Thymus (tissue), 11 donors: Measurements from ENCODE around the gene OR2T27. TPM values are rescaled to one million over a fixed set of nuclear protein-coding genes. Genes with fewer than 3 reads are reported as not detected.
"Not testable (repeated sequence)": the region's sequence is repeated elsewhere in the genome, so short reads cannot be mapped to it uniquely, and the experiment has no call there.

ENCODE experiments used
- DNase-seq, 9 donors: peaks; one replicate each; pipeline ENCODE4 v3.0.0-alpha.2; 2013; ENCODE audit warnings: low spot score in 9 of 9, low read depth in 6 of 9, missing footprints in 1 of 9
- H3K27ac ChIP-seq, 2 donors: one replicate each; pipeline ENCODE4 v1.5.1; 2013; ENCODE audit warnings: control low read depth in 1 of 2, low read depth in 1 of 2, low read length in 1 of 2, mild to moderate bottlenecking in 1 of 2, moderate library complexity in 1 of 2
- H3K27me3 ChIP-seq, 2 donors: one replicate each; pipeline ENCODE4 v1.5.1; 2013; ENCODE audit warnings: low read length in 1 of 2; ENCODE audit not compliant: control insufficient read depth in 2 of 2, insufficient read depth in 1 of 2
- H3K36me3 ChIP-seq, 2 donors: one replicate each; pipeline ENCODE4 v1.5.1; 2013; ENCODE audit warnings: low read length in 1 of 2, mild to moderate bottlenecking in 1 of 2, moderate library complexity in 1 of 2; ENCODE audit not compliant: control insufficient read depth in 2 of 2, insufficient read depth in 2 of 2
- H3K4me1 ChIP-seq, 2 donors: one replicate each; pipeline ENCODE4 v1.5.1; 2013; ENCODE audit warnings: low read length in 2 of 2; ENCODE audit not compliant: control insufficient read depth in 2 of 2, insufficient read depth in 2 of 2
- H3K4me3 ChIP-seq, 2 donors: one replicate each; pipeline ENCODE4 v1.5.1; 2013; ENCODE audit warnings: low read length in 2 of 2, control low read depth in 1 of 2, mild to moderate bottlenecking in 1 of 2
- H3K9me3 ChIP-seq, 2 donors: one replicate each; pipeline ENCODE4 v1.5.1; 2013; ENCODE audit warnings: low read length in 1 of 2, mild to moderate bottlenecking in 1 of 2; ENCODE audit not compliant: control insufficient read depth in 2 of 2, insufficient read depth in 1 of 2
- WGBS: extraction: QIAGEN DNeasy Blood & Tissue Kit; methylation state at CpG from one replicate; pipeline ENCODE4 v1.1.7; 2013; 5-methylcytosine and 5-hydroxymethylcytosine counted together
- polyA plus RNA-seq: library from polyadenylated mRNA; stranded (reverse); fragments of 200-250 nt; gene quantifications from one replicate; pipeline ENCODE4 v1.2.3, GENCODE V29; 2013
- total RNA-seq: library from RNA; stranded (reverse); fragments of 120-200 nt; gene quantifications from one replicate; pipeline ENCODE4 v1.2.4, GENCODE V29; 2013
- donor health status: healthy.

The OR2T27 gene
- total and polyA plus RNA-seq, 2 donors: not detected

DNA sequence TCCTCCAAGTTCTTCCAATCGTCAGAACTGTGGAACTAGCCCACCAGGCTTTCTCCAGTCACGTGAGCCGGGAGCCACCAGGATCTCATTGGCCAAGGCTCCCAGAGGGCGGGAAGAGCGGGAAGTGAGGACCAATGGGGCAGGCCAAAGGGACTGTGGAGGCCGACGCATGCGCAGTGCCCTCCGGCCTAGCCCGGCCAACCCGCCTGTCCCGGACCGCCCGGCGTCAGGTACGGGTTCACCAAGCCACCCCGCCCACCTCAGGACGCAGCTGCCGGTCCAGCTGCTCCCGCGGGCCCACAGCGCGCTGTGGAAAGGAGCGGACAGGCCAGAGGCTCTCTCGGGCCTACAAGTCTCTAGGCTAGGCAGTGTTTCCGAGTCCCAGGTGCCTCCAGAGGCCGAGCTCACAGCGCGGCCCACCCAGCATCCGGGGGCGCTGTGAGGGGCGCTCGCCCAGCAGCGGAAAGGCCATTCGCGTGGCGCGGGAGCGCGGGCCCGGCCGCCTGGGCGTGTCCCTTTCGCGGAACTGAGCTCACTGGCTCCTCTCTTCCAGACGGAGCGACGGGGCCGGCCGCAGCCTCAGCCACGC is 36.3 kb upstream of the OR2T27 start:
- Histone ChIP-seq H3K9me3 (peaks cover 2 to 14% of the 10 kb centered on the region in 2 donors), H3K4me3 (no peak overlapping the region), H3K27me3 (no peaks in the 10 kb centered on the region), H3K36me3 (no peaks in the 10 kb centered on the region), H3K27ac (no peak overlapping the region), H3K4me1 (no peaks in the 10 kb centered on the region)
- DNase-seq: no peak
- WGBS: 92% methylated on average over 51 of the region's 51 CpGs

GRCh38 chr1:248688527-248689298 is 33.4 kb upstream of the OR2T27 start:
- 95% methylated on average over 4 of the region's 4 CpGs for WGBS
- Histone ChIP-seq H3K27ac (no peak overlapping the region), H3K27me3 (no peaks in the 10 kb centered on the region), H3K4me1 (no peaks in the 10 kb centered on the region), H3K4me3 (no peak overlapping the region), H3K9me3 (peaks cover 2 to 10% of the 10 kb centered on the region in 2 donors), H3K36me3 (no peaks in the 10 kb centered on the region)
- no peak for DNase-seq

DNA sequence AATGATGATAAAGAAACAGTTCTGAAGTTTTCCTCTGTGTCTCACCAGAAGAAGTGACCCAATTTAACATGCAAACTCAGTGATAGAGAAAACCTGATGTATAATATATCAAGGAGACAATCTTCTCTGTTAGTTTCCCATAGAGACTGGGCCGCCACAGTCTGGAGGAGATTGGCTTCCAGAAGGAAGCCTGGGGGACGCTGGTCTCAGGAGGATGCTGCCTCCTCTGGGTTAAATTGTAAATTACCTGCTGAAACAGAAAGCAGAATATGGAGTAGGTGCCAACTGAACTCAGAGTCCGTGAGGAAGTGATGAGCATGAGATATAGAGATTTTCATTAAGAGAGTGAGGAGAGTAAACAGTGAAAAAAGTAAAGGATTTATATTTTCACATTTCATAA is 31.5 kb upstream of the OR2T27 start:
- WGBS: 25% methylated on average over 3 of the region's 3 CpGs
- Histone ChIP-seq H3K4me1 (no peaks in the 10 kb centered on the region), H3K9me3 (peaks cover 2 to 5% of the 10 kb centered on the region in 2 donors), H3K27me3 (no peaks in the 10 kb centered on the region), H3K36me3 (no peaks in the 10 kb centered on the region), H3K27ac (no peak overlapping the region), H3K4me3 (no peak overlapping the region)
- no peak for DNase-seq

- no peaks in the 10 kb centered on the region for H3K9me3 ChIP-seq
- 96% methylated on average over 8 of the region's 8 CpGs for WGBS
- no peak overlapping the region for H3K4me3 ChIP-seq
- DNase-seq: no peak
- H3K27me3 ChIP-seq: no peaks in the 10 kb centered on the region
- H3K36me3 ChIP-seq: no peaks in the 10 kb centered on the region
- no peaks in the 10 kb centered on the region for H3K4me1 ChIP-seq
- no peak overlapping the region for H3K27ac ChIP-seq
Observed at GRCh38 chr1:248681651-248682050, 26.3 kb upstream of the OR2T27 start.

DNA sequence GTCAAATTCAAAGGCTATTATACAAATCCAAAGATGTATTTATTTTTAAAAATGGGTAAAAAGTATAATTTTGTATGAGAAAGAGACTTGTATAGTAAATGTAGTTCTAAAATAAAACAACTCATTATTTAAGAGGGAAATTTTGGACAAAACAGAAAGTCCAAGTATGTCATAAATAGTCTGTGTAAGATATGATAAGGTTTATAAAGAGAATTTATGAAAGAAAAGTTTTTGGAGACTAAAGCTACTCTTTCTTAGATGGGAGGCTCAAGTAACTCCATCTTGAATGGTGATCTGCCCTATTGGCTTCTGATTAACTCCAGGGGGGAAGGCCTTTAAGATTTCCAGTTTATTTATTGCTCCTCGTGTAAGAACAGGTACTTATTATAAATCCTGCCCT is 14.7 kb upstream of the OR2T27 start:
- Histone ChIP-seq H3K27me3 (no peaks in the 10 kb centered on the region), H3K9me3 (peaks cover 0 to 11% of the 10 kb centered on the region in 2 donors), H3K4me1 (no peaks in the 10 kb centered on the region), H3K36me3 (no peaks in the 10 kb centered on the region), H3K4me3 (no peak overlapping the region), H3K27ac (no peak overlapping the region)
- WGBS: 83% methylated on average over 1 of the region's 1 CpG
- DNase-seq: no peak

DNA sequence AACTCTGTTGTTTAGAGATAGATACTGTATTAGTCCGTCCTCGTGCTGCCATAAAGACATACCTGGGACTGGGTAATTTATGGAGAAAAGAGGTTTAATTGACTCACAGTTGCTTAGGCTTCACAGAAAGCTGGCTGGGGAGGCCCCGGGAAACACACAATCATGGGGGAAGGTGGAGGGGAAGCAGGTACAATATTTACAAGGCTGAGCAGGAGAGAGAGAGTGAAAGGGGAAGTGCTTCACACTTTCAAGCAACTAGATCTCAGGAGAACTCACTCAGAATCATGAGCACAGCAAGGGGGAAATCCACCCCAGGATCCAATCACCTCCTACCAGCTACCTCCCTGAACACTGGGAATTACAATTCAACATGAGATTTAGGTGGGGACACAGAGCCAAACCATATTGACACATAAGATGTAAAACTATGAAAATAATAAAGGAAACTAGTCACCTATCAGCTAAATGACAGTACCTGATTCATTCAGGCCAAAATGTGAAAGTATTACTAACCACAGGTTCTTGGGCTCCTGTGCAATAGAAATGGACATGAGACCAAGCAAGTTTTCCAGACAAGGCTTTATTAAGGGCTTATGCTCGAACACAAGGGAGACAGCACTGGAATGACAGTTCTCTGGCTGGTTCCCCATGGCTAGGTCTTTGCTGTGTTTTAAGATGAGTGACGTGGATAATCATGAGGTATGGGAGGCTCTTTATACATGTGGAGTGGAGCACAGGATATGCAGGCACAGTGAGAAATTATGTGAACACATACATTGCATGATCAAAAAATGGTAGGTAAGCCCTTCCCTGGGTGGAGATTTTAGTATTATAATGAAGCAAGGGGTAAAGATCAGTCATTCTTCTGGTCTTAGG is 8.4 kb upstream of the OR2T27 start:
- not testable (repeated sequence) for H3K4me1 ChIP-seq, H3K9me3 ChIP-seq

GRCh38 chr1:248656797-248657196 is 1.5 kb upstream of the OR2T27 start:
- H3K4me3 ChIP-seq, H3K9me3 ChIP-seq, H3K4me1 ChIP-seq, DNase-seq, H3K36me3 ChIP-seq, H3K27ac ChIP-seq, H3K27me3 ChIP-seq: not testable (repeated sequence)
- WGBS: 92% methylated on average over 4 of the region's 6 CpGs

More for the DNA sequence above, 8.4 kb upstream of the OR2T27 start:
- not testable (repeated sequence) for H3K27me3 ChIP-seq, H3K27ac ChIP-seq, H3K36me3 ChIP-seq, DNase-seq, H3K4me3 ChIP-seq
- WGBS: 64% methylated on average over 5 of the region's 5 CpGs

GRCh38 chr1:248648770-248649536 is 6.4 kb downstream of the OR2T27 start:
- not testable (repeated sequence) for H3K27me3 ChIP-seq, H3K9me3 ChIP-seq, H3K27ac ChIP-seq, H3K36me3 ChIP-seq, DNase-seq, H3K4me3 ChIP-seq, H3K4me1 ChIP-seq
- WGBS: no CpG with 5 or more reads among the region's 1 CpG
